SK-N-SH treated with all-trans-retinoic acid at 6 μM for 48 hours (cell line): ENCODE measurements around the gene NPAS3.
A peak's percentile ranks its signal among the peaks of the same experiment; 100 is the strongest.

Source experiments
- ATAC-seq: fragments of 200-7000 bp; cut with Tn5 transposase; 3 replicates; pipeline ENCODE4 v1.9.1; 2020; ENCODE audit warnings: mild to moderate bottlenecking, moderate library complexity
- ARNTL ChIP-seq: fragments of 450-650 bp; formaldehyde crosslinking; IDR thresholded peaks from 2 replicates; pipeline ENCODE4 v1.5.0; 2020; ENCODE audit warnings: low read depth, mild to moderate bottlenecking, moderate library complexity, borderline replicate concordance
- BACH2 ChIP-seq: fragments of 250-450 bp; sonication (Bioruptor Pico); IDR thresholded peaks from 2 replicates; pipeline ENCODE4 v1.9.0; 2021; ENCODE audit warnings: mild to moderate bottlenecking, borderline replicate concordance
- CREB5 ChIP-seq: fragments of 250-450 bp; sonication (Bioruptor Pico); IDR thresholded peaks from 2 replicates; pipeline ENCODE4 v1.5.1; 2020; ENCODE audit warnings: low read depth, mild to moderate bottlenecking, moderate library complexity
- CSRNP3 ChIP-seq: fragments of 250-450 bp; sonication (Bioruptor Pico); IDR thresholded peaks from 2 replicates; pipeline ENCODE4 v1.5.1; 2021; ENCODE audit warnings: mild to moderate bottlenecking, moderate library complexity
- ESRRG ChIP-seq: fragments of 250-450 bp; sonication (Bioruptor Pico); IDR thresholded peaks from 2 replicates; pipeline ENCODE4 v1.6.1; 2021; ENCODE audit warnings: mild to moderate bottlenecking
- GLIS3 ChIP-seq: fragments of 250-450 bp; sonication (Bioruptor Pico); IDR thresholded peaks from 2 replicates; pipeline ENCODE4 v1.5.0; 2020; ENCODE audit warnings: mild to moderate bottlenecking, moderate library complexity
- ISL1 ChIP-seq: fragments of 250-450 bp; sonication (Bioruptor Pico); IDR thresholded peaks from 2 replicates; pipeline ENCODE4 v2.1.2; 2022; ENCODE audit warnings: mild to moderate bottlenecking, moderate library complexity
- OSR1 ChIP-seq: fragments of 250-450 bp; sonication (Bioruptor Pico); IDR thresholded peaks from 2 replicates; pipeline ENCODE4 v1.8.0; 2022; ENCODE audit warnings: moderate library complexity, mild to moderate bottlenecking, inconsistent platforms
- PATZ1 ChIP-seq: fragments of 250-450 bp; sonication (Bioruptor Pico); IDR thresholded peaks from 2 replicates; pipeline ENCODE4 v1.8.0; 2020; ENCODE audit warnings: mild to moderate bottlenecking, moderate library complexity, borderline replicate concordance
- POU6F1 ChIP-seq: fragments of 250-450 bp; sonication (Bioruptor Pico); IDR thresholded peaks from 2 replicates; pipeline ENCODE4 v1.8.0; 2021; ENCODE audit warnings: low read depth, mild to moderate bottlenecking, moderate library complexity, borderline replicate concordance
- PPARA ChIP-seq: fragments of 250-450 bp; sonication (Bioruptor Pico); IDR thresholded peaks from 2 replicates; pipeline ENCODE4 v1.5.0; 2020; ENCODE audit warnings: mild to moderate bottlenecking, borderline replicate concordance
- RARB ChIP-seq: fragments of 250-450 bp; sonication (Bioruptor Pico); IDR thresholded peaks from 2 replicates; pipeline ENCODE4 v1.8.0; 2021; ENCODE audit warnings: mild to moderate bottlenecking, moderate library complexity
- SNAI2 ChIP-seq: fragments of 250-450 bp; sonication (Bioruptor Pico); IDR thresholded peaks from 2 replicates; pipeline ENCODE4 v1.5.0; 2020; ENCODE audit warnings: mild to moderate bottlenecking, moderate library complexity
- TCF4 ChIP-seq: fragments of 250-450 bp; sonication (Bioruptor Pico); IDR thresholded peaks from 2 replicates; pipeline ENCODE4 v1.8.0; 2021; ENCODE audit warnings: mild to moderate bottlenecking, moderate library complexity, borderline replicate concordance
- TOX ChIP-seq: fragments of 250-450 bp; sonication (Bioruptor Pico); IDR thresholded peaks from 2 replicates; pipeline ENCODE4 v1.8.0; 2021; ENCODE audit warnings: mild to moderate bottlenecking, moderate library complexity, borderline replicate concordance
- TSHZ2 ChIP-seq: fragments of 250-450 bp; sonication (Bioruptor Pico); IDR thresholded peaks from 2 replicates; pipeline ENCODE4 v1.5.0; 2020; ENCODE audit warnings: mild to moderate bottlenecking, moderate library complexity
- ZC3H10 ChIP-seq: fragments of 250-450 bp; sonication (Bioruptor Pico); IDR thresholded peaks from 2 replicates; pipeline ENCODE4 v1.5.1; 2021; ENCODE audit warnings: mild to moderate bottlenecking, moderate library complexity
- ZFP30 ChIP-seq: fragments of 450-650 bp; formaldehyde crosslinking; IDR thresholded peaks from 2 replicates; pipeline ENCODE4 v1.5.0; 2022; ENCODE audit warnings: mild to moderate bottlenecking, moderate library complexity
- ZNF565 ChIP-seq: fragments of 450-650 bp; formaldehyde crosslinking; conservative IDR thresholded peaks from 2 replicates; pipeline ENCODE4 v1.5.0; 2020; ENCODE audit warnings: low read depth, mild to moderate bottlenecking, moderate library complexity
- ZNF70 ChIP-seq: fragments of 450-650 bp; formaldehyde crosslinking; IDR thresholded peaks from 2 replicates; pipeline ENCODE4 v1.5.0; 2020; ENCODE audit warnings: mild to moderate bottlenecking, moderate library complexity
- ZNF8 ChIP-seq: fragments of 450-650 bp; formaldehyde crosslinking; IDR thresholded peaks from 2 replicates; pipeline ENCODE4 v1.5.0; 2020; ENCODE audit warnings: mild to moderate bottlenecking, moderate library complexity

NPAS3 gene

GRCh38 chr14:33219957-33220356, 281.3 kb downstream of the NPAS3 start:
- no peak for ATAC-seq
- TF ChIP-seq ARNTL (CRISPR knock-in tag) (no peak), GLIS3 (CRISPR knock-in tag) (no peak), OSR1 (CRISPR knock-in tag) (no peak), TOX (CRISPR knock-in tag) (no peak), ZNF8 (CRISPR knock-in tag) (no peak), CSRNP3 (CRISPR knock-in tag) (no peak), SNAI2 (CRISPR knock-in tag) (no peak), TSHZ2 (CRISPR knock-in tag) (no peak), ZFP30 (CRISPR knock-in tag) (no peak), BACH2 (no peak), TCF4 (CRISPR knock-in tag) (no peak), PPARA (CRISPR knock-in tag) (no peak), ZNF565 (CRISPR knock-in tag) (no peak), ESRRG (CRISPR knock-in tag) (no peak), CREB5 (CRISPR knock-in tag) (no peak), ZC3H10 (no peak)

GRCh38 chr14:33229269-33229929, 290.7 kb downstream of the NPAS3 start:
- peak; percentile 79 for ATAC-seq
- TF ChIP-seq GLIS3 (CRISPR knock-in tag) (no peak), ZNF70 (CRISPR knock-in tag) (no peak), PATZ1 (CRISPR knock-in tag) (no peak), CSRNP3 (CRISPR knock-in tag) (no peak), RARB (CRISPR knock-in tag) (no peak), ARNTL (CRISPR knock-in tag) (no peak), SNAI2 (CRISPR knock-in tag) (no peak)

- ATAC-seq, result peak; percentile 20; the same call in 2 of the 3 replicates
- TF ChIP-seq OSR1 (CRISPR knock-in tag) (no peak), ISL1 (no peak), TSHZ2 (CRISPR knock-in tag) (no peak), ZFP30 (CRISPR knock-in tag) (no peak), POU6F1 (CRISPR knock-in tag) (no peak), ZNF565 (CRISPR knock-in tag) (no peak), CSRNP3 (CRISPR knock-in tag) (no peak), ARNTL (CRISPR knock-in tag) (no peak)
Measured at GRCh38 chr14:33230021-33230420, 291.3 kb downstream of the NPAS3 start.
